K562 (cell line): Measurements from ENCODE around the gene CGNL1.

ENCODE experiments used
- BRF2 ChIP-seq: IDR thresholded peaks from 3 replicates; pipeline ENCODE4 v1.6.1; 2011; ENCODE audit warnings: borderline replicate concordance, mild to moderate bottlenecking; ENCODE audit not compliant: insufficient read length, insufficient read depth
- CTCF ChIP-seq, 3 experiments: IDR thresholded peaks in 2 of 3; conservative IDR thresholded peaks in 1 of 3; 2 replicates each; pipeline ENCODE4 v1.5.1; 2011 to 2012; ENCODE audit warnings: low read length in 3 of 3, mild to moderate bottlenecking in 3 of 3, control low read depth in 2 of 3, improper control_type of control experiment in 1 of 3, inconsistent platforms in 1 of 3, low read depth in 1 of 3, mixed read lengths in 1 of 3, moderate library complexity in 1 of 3; ENCODE audit not compliant: insufficient read depth in 2 of 3
- JUND ChIP-seq, 2 experiments: IDR thresholded peaks; 2 replicates in 1 of 2; 3 replicates in 1 of 2; pipeline ENCODE4 v1.6.1; 2011; ENCODE audit warnings: borderline replicate concordance in 2 of 2, low read depth in 2 of 2, low read length in 2 of 2, improper control_type of control experiment in 1 of 2, missing biosample characterization in 1 of 2, missing genetic modification characterization in 1 of 2, missing genetic modification reagents in 1 of 2
- TAF1 ChIP-seq: IDR thresholded peaks from 2 replicates; pipeline ENCODE4 v1.6.1; 2011; ENCODE audit warnings: mild to moderate bottlenecking, low read length, moderate library complexity; ENCODE audit not compliant: insufficient read depth, control insufficient read depth, severe bottlenecking; ENCODE audit errors: extremely low read depth
- USF2 ChIP-seq: sonication (generic); formaldehyde crosslinking; IDR thresholded peaks from 2 replicates; pipeline ENCODE4 v1.5.0; 2020; ENCODE audit warnings: missing genetic modification reagents
- ZFP1 ChIP-seq: fragments of 450-650 bp; formaldehyde crosslinking; IDR thresholded peaks from 2 replicates; pipeline ENCODE4 v1.4.0; 2020; ENCODE audit warnings: mild to moderate bottlenecking, mixed read lengths
- TF ChIP-seq, protein P1 (sequence below): fragments of 250-450 bp; sonication (Bioruptor Pico); IDR thresholded peaks from 2 replicates; pipeline ENCODE4 v1.5.0; 2020; ENCODE audit warnings: mild to moderate bottlenecking, borderline replicate concordance
- TF ChIP-seq, protein P2 (sequence below): sonication (generic); formaldehyde crosslinking; IDR thresholded peaks from 2 replicates; pipeline ENCODE4 v1.8.1; 2023; ENCODE audit warnings: mild to moderate bottlenecking, missing genetic modification reagents
- TF ChIP-seq, protein P3 (sequence below): fragments of 200-800 bp; sonication (Bioruptor generic); IDR thresholded peaks from 2 replicates; pipeline ENCODE4 v1.6.1; 2017; ENCODE audit warnings: missing genetic modification characterization, missing compliant biosample characterization

- TF ChIP-seq, protein P1, sequence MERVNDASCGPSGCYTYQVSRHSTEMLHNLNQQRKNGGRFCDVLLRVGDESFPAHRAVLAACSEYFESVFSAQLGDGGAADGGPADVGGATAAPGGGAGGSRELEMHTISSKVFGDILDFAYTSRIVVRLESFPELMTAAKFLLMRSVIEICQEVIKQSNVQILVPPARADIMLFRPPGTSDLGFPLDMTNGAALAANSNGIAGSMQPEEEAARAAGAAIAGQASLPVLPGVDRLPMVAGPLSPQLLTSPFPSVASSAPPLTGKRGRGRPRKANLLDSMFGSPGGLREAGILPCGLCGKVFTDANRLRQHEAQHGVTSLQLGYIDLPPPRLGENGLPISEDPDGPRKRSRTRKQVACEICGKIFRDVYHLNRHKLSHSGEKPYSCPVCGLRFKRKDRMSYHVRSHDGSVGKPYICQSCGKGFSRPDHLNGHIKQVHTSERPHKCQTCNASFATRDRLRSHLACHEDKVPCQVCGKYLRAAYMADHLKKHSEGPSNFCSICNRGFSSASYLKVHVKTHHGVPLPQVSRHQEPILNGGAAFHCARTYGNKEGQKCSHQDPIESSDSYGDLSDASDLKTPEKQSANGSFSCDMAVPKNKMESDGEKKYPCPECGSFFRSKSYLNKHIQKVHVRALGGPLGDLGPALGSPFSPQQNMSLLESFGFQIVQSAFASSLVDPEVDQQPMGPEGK (CRISPR knock-in tag) = no peak
- TF ChIP-seq, protein P2, sequence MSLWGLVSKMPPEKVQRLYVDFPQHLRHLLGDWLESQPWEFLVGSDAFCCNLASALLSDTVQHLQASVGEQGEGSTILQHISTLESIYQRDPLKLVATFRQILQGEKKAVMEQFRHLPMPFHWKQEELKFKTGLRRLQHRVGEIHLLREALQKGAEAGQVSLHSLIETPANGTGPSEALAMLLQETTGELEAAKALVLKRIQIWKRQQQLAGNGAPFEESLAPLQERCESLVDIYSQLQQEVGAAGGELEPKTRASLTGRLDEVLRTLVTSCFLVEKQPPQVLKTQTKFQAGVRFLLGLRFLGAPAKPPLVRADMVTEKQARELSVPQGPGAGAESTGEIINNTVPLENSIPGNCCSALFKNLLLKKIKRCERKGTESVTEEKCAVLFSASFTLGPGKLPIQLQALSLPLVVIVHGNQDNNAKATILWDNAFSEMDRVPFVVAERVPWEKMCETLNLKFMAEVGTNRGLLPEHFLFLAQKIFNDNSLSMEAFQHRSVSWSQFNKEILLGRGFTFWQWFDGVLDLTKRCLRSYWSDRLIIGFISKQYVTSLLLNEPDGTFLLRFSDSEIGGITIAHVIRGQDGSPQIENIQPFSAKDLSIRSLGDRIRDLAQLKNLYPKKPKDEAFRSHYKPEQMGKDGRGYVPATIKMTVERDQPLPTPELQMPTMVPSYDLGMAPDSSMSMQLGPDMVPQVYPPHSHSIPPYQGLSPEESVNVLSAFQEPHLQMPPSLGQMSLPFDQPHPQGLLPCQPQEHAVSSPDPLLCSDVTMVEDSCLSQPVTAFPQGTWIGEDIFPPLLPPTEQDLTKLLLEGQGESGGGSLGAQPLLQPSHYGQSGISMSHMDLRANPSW (CRISPR knock-in tag) = no peak
- TF ChIP-seq CTCF (IDR thresholded peaks at IDR 0.05 in 2 of 3, conservative IDR thresholded peaks at IDR 0.05 in 1 of 3; ENCODE audit: insufficient read depth in 2 of 3, low read depth in 1 of 3, low read length in 3 of 3) = no peak
- TF ChIP-seq USF2 (CRISPR knock-in tag) = no peak
- TF ChIP-seq BRF2 = no peak
- TF ChIP-seq JUND (IDR thresholded peaks at IDR 0.05; ENCODE audit: borderline replicate concordance, low read depth, low read length) = no peak
- TF ChIP-seq JUND (tag; IDR thresholded peaks at IDR 0.05; ENCODE audit: borderline replicate concordance, low read depth, low read length) = no peak
- TF ChIP-seq TAF1 = no peak
- no peak for TF ChIP-seq ZFP1 (CRISPR knock-in tag)
- TF ChIP-seq, protein P3, sequence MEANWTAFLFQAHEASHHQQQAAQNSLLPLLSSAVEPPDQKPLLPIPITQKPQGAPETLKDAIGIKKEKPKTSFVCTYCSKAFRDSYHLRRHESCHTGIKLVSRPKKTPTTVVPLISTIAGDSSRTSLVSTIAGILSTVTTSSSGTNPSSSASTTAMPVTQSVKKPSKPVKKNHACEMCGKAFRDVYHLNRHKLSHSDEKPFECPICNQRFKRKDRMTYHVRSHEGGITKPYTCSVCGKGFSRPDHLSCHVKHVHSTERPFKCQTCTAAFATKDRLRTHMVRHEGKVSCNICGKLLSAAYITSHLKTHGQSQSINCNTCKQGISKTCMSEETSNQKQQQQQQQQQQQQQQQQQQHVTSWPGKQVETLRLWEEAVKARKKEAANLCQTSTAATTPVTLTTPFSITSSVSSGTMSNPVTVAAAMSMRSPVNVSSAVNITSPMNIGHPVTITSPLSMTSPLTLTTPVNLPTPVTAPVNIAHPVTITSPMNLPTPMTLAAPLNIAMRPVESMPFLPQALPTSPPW (CRISPR knock-in tag) = no peak
Measured at GRCh38 chr15:57421110-57421509, 44.8 kb downstream of the CGNL1 start.
